CD14-positive monocyte (primary cell): ENCODE data around the gene MARVELD3. TPM values are rescaled to one million over a fixed set of nuclear protein-coding genes. Genes with fewer than 3 reads are reported as not detected.

Source experiments
- DNase-seq, 3 donors: peaks; one replicate each; pipeline ENCODE4 v3.0.0-alpha.2; 2011 to 2022
- H2AFZ ChIP-seq: 2 replicates; pipeline ENCODE4 v1.6.0; 2012; ENCODE audit warnings: mild to moderate bottlenecking, low read depth, low read length, inconsistent platforms; ENCODE audit not compliant: insufficient read depth, poor library complexity, severe bottlenecking
- H3K27ac ChIP-seq, 2 donors: 1 replicate in 1 of 2; 2 replicates in 1 of 2; pipeline ENCODE4 v1.5.1; 2012 to 2013; ENCODE audit warnings: low read length in 2 of 2, control low read depth in 1 of 2, inconsistent platforms in 1 of 2, low read depth in 1 of 2, mild to moderate bottlenecking in 1 of 2
- H3K27me3 ChIP-seq, 2 donors: one replicate each; pipeline versions ENCODE4 v1.6.0 to v1.6.1; 2011 to 2013; ENCODE audit warnings: low read length in 2 of 2; ENCODE audit not compliant: control insufficient read depth in 2 of 2, insufficient read depth in 2 of 2
- H3K36me3 ChIP-seq, 2 donors: replicated peaks in 1 of 2; 1 replicate in 1 of 2; 2 replicates in 1 of 2; pipeline versions ENCODE4 v1.5.1 to v1.6.1; 2012 to 2013; ENCODE audit warnings: low read length in 2 of 2, control low read depth in 1 of 2, inconsistent platforms in 1 of 2, mild to moderate bottlenecking in 1 of 2; ENCODE audit not compliant: insufficient read depth in 2 of 2, control insufficient read depth in 1 of 2
- H3K4me1 ChIP-seq, 2 donors: 1 replicate in 1 of 2; 2 replicates in 1 of 2; pipeline versions ENCODE4 v1.5.1 to v1.6.1; 2012 to 2013; ENCODE audit warnings: low read length in 2 of 2, control low read depth in 1 of 2, inconsistent platforms in 1 of 2, mild to moderate bottlenecking in 1 of 2, moderate library complexity in 1 of 2; ENCODE audit not compliant: insufficient read depth in 2 of 2, control insufficient read depth in 1 of 2
- H3K4me2 ChIP-seq: replicated peaks from 2 replicates; pipeline ENCODE3; 2012; ENCODE audit warnings: low read length, moderate library complexity, mild to moderate bottlenecking; ENCODE audit not compliant: poor library complexity, severe bottlenecking; ENCODE audit errors: extremely low read depth
- H3K4me3 ChIP-seq, 3 experiments: fragments of 200-600 bp in 1 of 3; sonication (generic) in 1 of 3; replicated peaks in 1 of 3; 1 replicate in 2 of 3; 2 replicates in 1 of 3; pipeline ENCODE4 v1.5.1; 2011 to 2013; ENCODE audit warnings: low read length in 3 of 3, mild to moderate bottlenecking in 3 of 3, control low read depth in 2 of 3, low read depth in 2 of 3, inconsistent platforms in 1 of 3, moderate library complexity in 1 of 3
- H3K79me2 ChIP-seq: 2 replicates; pipeline ENCODE4 v1.6.0; 2012; ENCODE audit warnings: mild to moderate bottlenecking, control low read depth, inconsistent platforms, low read length, moderate library complexity; ENCODE audit not compliant: insufficient read depth
- H3K9ac ChIP-seq: 2 replicates; pipeline ENCODE4 v1.6.0; 2017; ENCODE audit warnings: low read length, mild to moderate bottlenecking; ENCODE audit not compliant: insufficient read depth, poor library complexity, severe bottlenecking
- H3K9me3 ChIP-seq, 2 donors: replicated peaks in 1 of 2; 1 replicate in 1 of 2; 2 replicates in 1 of 2; pipeline versions ENCODE4 v1.5.1 to v1.6.1; 2012 to 2013; ENCODE audit warnings: low read length in 2 of 2, control low read depth in 1 of 2; ENCODE audit not compliant: control insufficient read depth in 1 of 2, insufficient read depth in 1 of 2
- H4K20me1 ChIP-seq: 2 replicates; pipeline ENCODE4 v1.6.0; 2012; ENCODE audit warnings: mild to moderate bottlenecking, low read length, control low read depth, moderate library complexity; ENCODE audit not compliant: insufficient read depth
- H3K27ac Mint-ChIP-seq, 7 donors: one replicate each; pipeline ENCODE4 v1.8.0; 2020; ENCODE audit warnings: mild to moderate bottlenecking in 7 of 7, mixed read lengths in 7 of 7, moderate library complexity in 6 of 7, inconsistent platforms in 2 of 7
- H3K27me3 Mint-ChIP-seq, 3 donors: one replicate each; pipeline ENCODE4 v1.8.0; 2021 to 2022; ENCODE audit warnings: low read depth in 3 of 3, mild to moderate bottlenecking in 3 of 3, mixed read lengths in 3 of 3, moderate library complexity in 3 of 3, inconsistent platforms in 1 of 3
- H3K36me3 Mint-ChIP-seq, 2 donors: one replicate each; pipeline ENCODE4 v1.8.0; 2020; ENCODE audit warnings: mixed read lengths in 2 of 2, inconsistent platforms in 1 of 2, mild to moderate bottlenecking in 1 of 2
- H3K4me1 Mint-ChIP-seq: one replicate; pipeline ENCODE4 v1.8.0; 2020; ENCODE audit warnings: mild to moderate bottlenecking, mixed read lengths
- H3K4me3 Mint-ChIP-seq, 2 donors: one replicate each; pipeline ENCODE4 v1.8.0; 2020; ENCODE audit warnings: mild to moderate bottlenecking in 2 of 2, mixed read lengths in 2 of 2, moderate library complexity in 1 of 2
- H3K9me3 Mint-ChIP-seq, 7 donors: one replicate each; pipeline ENCODE4 v1.8.0; 2020 to 2022; ENCODE audit warnings: mixed read lengths in 7 of 7, mild to moderate bottlenecking in 6 of 7, moderate library complexity in 6 of 7, inconsistent platforms in 2 of 7
- CTCF ChIP-seq: fragments of 200-600 bp; IDR thresholded peaks from one replicate; pipeline ENCODE4 v1.8.0; 2022; ENCODE audit warnings: antibody characterized with exemption, mild to moderate bottlenecking
- WGBS: methylation state at CpG from one replicate; pipeline ENCODE4 v1.1.5; 2013; ENCODE audit warnings: missing lambda C conversion rate; ENCODE audit not compliant: insufficient coverage; 5-methylcytosine and 5-hydroxymethylcytosine counted together
- intact Hi-C, 2 donors: fragments of 100-400 bp; cut with micrococcal nuclease; formaldehyde crosslinking; loops; one replicate each; pipeline versions ENCODE4 v1.15.0 to v1.15.1; 2023
- polyA plus RNA-seq, 3 donors: library from polyadenylated mRNA; depleted of rRNA in 1 of 3; unstranded in 2 of 3; stranded (reverse) in 1 of 3; fragments of 300-500 nt in 2 of 3; fragments of >200 nt in 1 of 3; fragmentation: Illumina TruSeq in 2 of 3; gene quantifications; 1 replicate in 2 of 3; 2 replicates in 1 of 3; pipeline ENCODE4 v1.2.3, GENCODE V29; 2012 to 2021

The MARVELD3 gene
- polyA plus RNA-seq, 3 donors = 0.12 TPM; not detected in 2

- Mint-ChIP-seq H3K27me3 (peaks cover 9 to 17% (median 9%) of the 10 kb centered on the region in 3 donors), H3K4me3 (no peak overlapping the region), H3K27ac (no peak overlapping the region), H3K36me3 (no peaks in the 10 kb centered on the region), H3K4me1 (no peaks in the 10 kb centered on the region), H3K9me3 (peaks cover 0 to 7% (median 2%) of the 10 kb centered on the region in 7 donors)
- no peak overlapping the region for H2AFZ ChIP-seq
- no peak for DNase-seq
- no peaks in the 10 kb centered on the region for H3K79me2 ChIP-seq
- H3K4me2 ChIP-seq = no peak overlapping the region
- H3K4me1 ChIP-seq = no peaks in the 10 kb centered on the region
- no peak overlapping the region for H3K4me3 ChIP-seq
- peaks cover 0 to 4% of the 10 kb centered on the region in 2 donors for H3K27me3 ChIP-seq
- H3K9me3 ChIP-seq = no peaks in the 10 kb centered on the region
- no CpG with 5 or more reads among the region's 3 CpGs for WGBS
- H3K36me3 ChIP-seq = no peaks in the 10 kb centered on the region
- intact Hi-C loops = no loop called here
- TF ChIP-seq CTCF = no peak
- H3K27ac ChIP-seq = no peak overlapping the region
- H4K20me1 ChIP-seq = no peaks in the 10 kb centered on the region
- no peak overlapping the region for H3K9ac ChIP-seq
Observed at GRCh38 chr16:71591917-71592316, 34.1 kb upstream of the MARVELD3 start.

- Mint-ChIP-seq H3K36me3 (no peaks in the 10 kb centered on the region), H3K27ac (no peak overlapping the region), H3K9me3 (peaks cover 0 to 6% (median 4%) of the 10 kb centered on the region in 7 donors), H3K4me3 (no peak overlapping the region), H3K27me3 (peaks cover 8 to 16% (median 15%) of the 10 kb centered on the region in 3 donors), H3K4me1 (no peaks in the 10 kb centered on the region)
- Histone ChIP-seq H3K27ac (no peak overlapping the region), H4K20me1 (no peaks in the 10 kb centered on the region), H3K27me3 (no peaks in the 10 kb centered on the region), H2AFZ (no peak overlapping the region), H3K4me2 (no peak overlapping the region), H3K9me3 (no peaks in the 10 kb centered on the region), H3K4me1 (no peaks in the 10 kb centered on the region), H3K4me3 (no peak overlapping the region), H3K36me3 (no peaks in the 10 kb centered on the region), H3K79me2 (no peaks in the 10 kb centered on the region), H3K9ac (no peak overlapping the region)
- DNase-seq = no peak
- 86% methylated on average over 2 of the region's 3 CpGs for WGBS
- TF ChIP-seq CTCF = no peak
- intact Hi-C loops = no loop called here
Observed at GRCh38 chr16:71593048-71593999, 32.7 kb upstream of the MARVELD3 start.
